T-helper 1 cell treated with Interleukin-12 subunit alpha and Interleukin-12 subunit beta and Interleukin-4 antibody, amounts not matched to agents 30 μg/mL and 1 μg/mL, for 36 hours (primary cell): ENCODE data around the gene RALGAPA1.

Source experiments
- H3K27ac Mint-ChIP-seq: one replicate; pipeline ENCODE4 v1.8.0; 2021; ENCODE audit warnings: mild to moderate bottlenecking, mixed read lengths
- H3K27me3 Mint-ChIP-seq: one replicate; pipeline ENCODE4 v1.8.0; 2021; ENCODE audit warnings: low read depth, mixed read lengths
- H3K36me3 Mint-ChIP-seq: one replicate; pipeline ENCODE4 v1.8.0; 2021; ENCODE audit warnings: low read depth, mixed read lengths
- H3K4me1 Mint-ChIP-seq: one replicate; pipeline ENCODE4 v1.8.0; 2021; ENCODE audit warnings: low read depth, mixed read lengths
- H3K4me3 Mint-ChIP-seq: one replicate; pipeline ENCODE4 v1.8.0; 2021; ENCODE audit warnings: mild to moderate bottlenecking, moderate library complexity, mixed read lengths
- H3K9me3 Mint-ChIP-seq: one replicate; pipeline ENCODE4 v1.8.0; 2021; ENCODE audit warnings: mixed read lengths

Gene RALGAPA1

GRCh38 chr14:35715079-35715478 lies 94.0 kb downstream of the RALGAPA1 start:
- Mint-ChIP-seq H3K4me1 (no peaks in the 10 kb centered on the region), H3K4me3 (no peak overlapping the region), H3K27me3 (no peaks in the 10 kb centered on the region), H3K9me3 (no peaks in the 10 kb centered on the region), H3K36me3 (peaks cover 12% of the 10 kb centered on the region), H3K27ac (no peak overlapping the region)

DNA sequence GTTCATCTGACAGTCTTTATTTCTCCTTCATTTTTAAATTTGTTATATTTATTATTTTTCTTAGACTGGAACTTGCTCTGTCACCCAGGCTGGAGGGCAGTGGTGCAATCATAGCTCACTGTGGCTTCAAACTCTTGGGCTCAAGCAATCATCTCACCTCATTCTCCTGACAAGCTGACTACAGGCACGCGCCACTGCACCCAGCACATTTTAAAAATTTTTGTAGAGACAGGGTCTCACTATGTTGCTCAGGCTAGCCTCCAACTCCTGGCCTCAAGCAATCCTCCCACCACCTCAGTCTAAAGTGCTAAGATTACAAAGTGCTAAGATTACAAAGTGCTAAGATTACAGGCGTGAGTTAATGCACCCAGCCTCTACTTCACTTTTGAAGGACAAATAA lies 96.6 kb downstream of the RALGAPA1 start:
- no peak overlapping the region for H3K4me3 Mint-ChIP-seq
- H3K9me3 Mint-ChIP-seq, result no peaks in the 10 kb centered on the region
- H3K36me3 Mint-ChIP-seq, result peaks cover 24% of the 10 kb centered on the region
- H3K4me1 Mint-ChIP-seq, result no peaks in the 10 kb centered on the region
- no peaks in the 10 kb centered on the region for H3K27me3 Mint-ChIP-seq
- no peak overlapping the region for H3K27ac Mint-ChIP-seq

GRCh38 chr14:35708062-35708461 lies 101.0 kb downstream of the RALGAPA1 start:
- no peaks in the 10 kb centered on the region for H3K4me1 Mint-ChIP-seq
- no peak overlapping the region for H3K4me3 Mint-ChIP-seq
- peaks cover 37% of the 10 kb centered on the region for H3K36me3 Mint-ChIP-seq
- H3K27ac Mint-ChIP-seq, result no peak overlapping the region
- no peaks in the 10 kb centered on the region for H3K27me3 Mint-ChIP-seq
- no peaks in the 10 kb centered on the region for H3K9me3 Mint-ChIP-seq

DNA sequence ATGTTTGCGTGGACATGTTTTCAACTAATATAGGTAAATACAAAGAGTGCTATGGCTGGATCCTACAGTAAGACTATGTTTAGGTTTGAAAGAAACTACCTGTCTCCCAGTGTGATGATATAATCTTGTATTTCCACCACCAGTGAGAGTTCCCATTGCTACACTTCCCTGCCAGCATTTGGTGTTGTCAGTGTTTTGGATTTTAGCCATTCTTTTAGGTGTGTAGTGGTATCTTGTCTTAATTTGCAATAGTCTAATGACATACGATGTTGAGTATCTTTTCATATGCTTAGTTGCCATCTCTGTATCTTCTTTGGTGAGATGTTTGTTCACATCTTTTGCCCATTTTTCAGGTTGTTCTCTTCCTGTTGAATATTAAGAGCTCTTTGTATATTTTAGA lies 103.5 kb downstream of the RALGAPA1 start:
- Mint-ChIP-seq H3K9me3 (no peaks in the 10 kb centered on the region), H3K27ac (no peak overlapping the region), H3K36me3 (peaks cover 35% of the 10 kb centered on the region), H3K27me3 (no peaks in the 10 kb centered on the region), H3K4me1 (no peaks in the 10 kb centered on the region), H3K4me3 (no peak overlapping the region)

DNA sequence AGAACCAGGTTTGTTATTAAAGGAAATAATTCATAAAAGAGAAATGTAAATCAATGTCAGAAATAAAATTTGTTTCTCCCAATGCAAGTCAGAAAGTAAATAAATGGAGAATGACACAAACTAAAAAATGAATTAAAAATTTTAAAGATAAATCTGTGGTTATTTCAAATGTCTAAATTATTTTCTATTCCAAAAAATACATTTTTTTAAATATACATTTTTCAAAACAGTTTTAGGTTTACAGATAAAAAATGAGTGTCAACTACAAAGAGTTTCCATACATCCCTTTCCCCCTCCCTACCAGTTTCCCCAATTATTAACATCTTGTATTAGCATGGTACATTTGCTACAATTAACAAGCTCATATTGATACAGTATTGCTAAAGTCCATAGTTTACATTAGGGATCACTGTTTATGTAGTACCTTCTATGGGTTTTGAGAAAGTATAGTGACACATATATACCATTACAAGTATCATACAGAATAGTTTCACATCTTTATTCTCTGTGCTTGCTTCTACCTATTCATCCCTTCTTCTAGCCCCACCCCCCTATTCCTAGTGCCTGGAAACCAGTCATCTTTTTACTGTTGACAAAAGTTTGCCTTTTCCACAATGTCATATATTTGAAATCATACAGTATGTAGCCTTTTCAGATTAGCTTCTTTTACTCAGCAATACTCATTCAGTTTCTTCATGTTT lies 104.2 kb downstream of the RALGAPA1 start:
- Mint-ChIP-seq H3K27ac (no peak overlapping the region), H3K4me3 (no peak overlapping the region), H3K9me3 (no peaks in the 10 kb centered on the region), H3K36me3 (peaks cover 33% of the 10 kb centered on the region), H3K4me1 (no peaks in the 10 kb centered on the region), H3K27me3 (no peaks in the 10 kb centered on the region)

- H3K27me3 Mint-ChIP-seq, result no peaks in the 10 kb centered on the region
Measured at GRCh38 chr14:35701531-35701930, 107.6 kb downstream of the RALGAPA1 start.

DNA sequence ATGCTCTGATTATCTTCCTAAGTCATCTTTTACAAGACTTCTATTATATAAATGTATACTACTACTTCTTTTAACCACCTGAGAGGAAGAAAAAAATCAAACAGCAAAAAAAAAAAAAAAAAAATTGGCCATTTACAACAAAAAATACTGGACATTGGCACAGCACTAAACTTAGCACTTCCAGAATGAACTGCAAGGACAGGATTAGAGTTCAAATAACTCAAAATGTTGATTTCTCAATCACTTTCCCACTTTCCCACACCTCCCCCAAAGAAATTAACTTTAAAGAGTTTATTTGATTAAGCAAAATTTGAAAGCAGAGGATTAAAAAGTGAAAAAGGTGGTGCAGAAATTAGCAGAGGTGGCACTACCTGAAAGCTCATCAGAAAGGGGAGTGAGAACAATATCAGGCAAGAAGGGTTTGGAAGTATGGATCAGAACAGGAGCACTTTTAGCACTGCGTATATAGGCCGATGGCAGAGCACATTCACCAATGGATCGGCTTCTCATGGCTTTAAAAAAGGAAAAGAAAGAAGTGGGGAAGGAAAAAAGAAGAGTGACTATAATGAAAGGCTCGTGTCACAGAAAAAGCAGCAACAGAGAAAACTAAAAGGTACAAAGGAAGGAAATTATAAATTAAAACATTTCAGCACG lies 109.2 kb downstream of the RALGAPA1 start:
- Mint-ChIP-seq H3K27ac (no peak overlapping the region), H3K4me1 (peaks cover 6% of the 10 kb centered on the region), H3K27me3 (no peaks in the 10 kb centered on the region), H3K9me3 (no peaks in the 10 kb centered on the region), H3K4me3 (no peak overlapping the region), H3K36me3 (peaks cover 2% of the 10 kb centered on the region)

More at GRCh38 chr14:35701531-35701930, 107.6 kb downstream of the RALGAPA1 start:
- no peak overlapping the region for H3K27ac Mint-ChIP-seq
- H3K4me3 Mint-ChIP-seq, result no peak overlapping the region
- H3K9me3 Mint-ChIP-seq, result no peaks in the 10 kb centered on the region
- peaks cover 16% of the 10 kb centered on the region for H3K36me3 Mint-ChIP-seq
- H3K4me1 Mint-ChIP-seq, result peaks cover 5% of the 10 kb centered on the region

- Mint-ChIP-seq H3K27me3 (no peaks in the 10 kb centered on the region), H3K9me3 (no peaks in the 10 kb centered on the region), H3K4me1 (peaks cover 6% of the 10 kb centered on the region), H3K27ac (no peak overlapping the region), H3K4me3 (no peak overlapping the region), H3K36me3 (no peaks in the 10 kb centered on the region)
Measured at GRCh38 chr14:35696575-35696974, 112.5 kb downstream of the RALGAPA1 start.

GRCh38 chr14:35696119-35696518 lies 113.0 kb downstream of the RALGAPA1 start:
- H3K4me3 Mint-ChIP-seq, result no peak overlapping the region
- H3K27me3 Mint-ChIP-seq, result no peaks in the 10 kb centered on the region
- peaks cover 6% of the 10 kb centered on the region for H3K4me1 Mint-ChIP-seq
- H3K36me3 Mint-ChIP-seq, result no peaks in the 10 kb centered on the region
- H3K9me3 Mint-ChIP-seq, result no peaks in the 10 kb centered on the region
- no peak overlapping the region for H3K27ac Mint-ChIP-seq

- H3K27ac Mint-ChIP-seq, result no peak overlapping the region
- no peaks in the 10 kb centered on the region for H3K27me3 Mint-ChIP-seq
- no peaks in the 10 kb centered on the region for H3K9me3 Mint-ChIP-seq
- H3K4me3 Mint-ChIP-seq, result no peak overlapping the region
- peaks cover 6% of the 10 kb centered on the region for H3K4me1 Mint-ChIP-seq
- no peaks in the 10 kb centered on the region for H3K36me3 Mint-ChIP-seq
Measured at GRCh38 chr14:35695647-35696046, 113.4 kb downstream of the RALGAPA1 start.

DNA sequence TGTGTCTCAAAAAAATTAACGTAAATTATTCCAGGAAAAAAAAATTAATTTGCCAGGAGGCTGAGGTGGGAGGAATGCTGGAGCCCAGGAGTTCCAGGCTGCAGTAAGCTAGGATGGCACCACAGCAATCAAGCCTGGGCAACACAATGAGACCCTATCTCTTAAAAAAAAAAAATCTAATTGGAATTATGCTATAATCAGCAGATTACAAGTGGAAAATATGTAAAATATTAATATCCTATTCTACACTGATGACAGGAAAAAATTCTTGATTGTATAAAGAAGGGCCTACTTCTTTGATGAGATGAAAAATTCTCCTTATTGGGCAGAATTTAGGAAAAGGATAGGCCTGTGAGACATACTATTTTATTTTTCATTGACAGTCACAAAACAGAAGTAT lies 114.0 kb downstream of the RALGAPA1 start:
- Mint-ChIP-seq H3K4me1 (peaks cover 6% of the 10 kb centered on the region), H3K27me3 (no peaks in the 10 kb centered on the region), H3K27ac (no peak overlapping the region), H3K36me3 (no peaks in the 10 kb centered on the region), H3K4me3 (no peak overlapping the region), H3K9me3 (no peaks in the 10 kb centered on the region)

- no peaks in the 10 kb centered on the region for H3K9me3 Mint-ChIP-seq
- H3K36me3 Mint-ChIP-seq, result peaks cover 9% of the 10 kb centered on the region
- no peak overlapping the region for H3K4me3 Mint-ChIP-seq
- H3K27me3 Mint-ChIP-seq, result no peaks in the 10 kb centered on the region
- peaks cover 16% of the 10 kb centered on the region for H3K4me1 Mint-ChIP-seq
- peak overlapping the region; percentile 62 for H3K27ac Mint-ChIP-seq
Measured at GRCh38 chr14:35689000-35689460, 120.1 kb downstream of the RALGAPA1 start.

DNA sequence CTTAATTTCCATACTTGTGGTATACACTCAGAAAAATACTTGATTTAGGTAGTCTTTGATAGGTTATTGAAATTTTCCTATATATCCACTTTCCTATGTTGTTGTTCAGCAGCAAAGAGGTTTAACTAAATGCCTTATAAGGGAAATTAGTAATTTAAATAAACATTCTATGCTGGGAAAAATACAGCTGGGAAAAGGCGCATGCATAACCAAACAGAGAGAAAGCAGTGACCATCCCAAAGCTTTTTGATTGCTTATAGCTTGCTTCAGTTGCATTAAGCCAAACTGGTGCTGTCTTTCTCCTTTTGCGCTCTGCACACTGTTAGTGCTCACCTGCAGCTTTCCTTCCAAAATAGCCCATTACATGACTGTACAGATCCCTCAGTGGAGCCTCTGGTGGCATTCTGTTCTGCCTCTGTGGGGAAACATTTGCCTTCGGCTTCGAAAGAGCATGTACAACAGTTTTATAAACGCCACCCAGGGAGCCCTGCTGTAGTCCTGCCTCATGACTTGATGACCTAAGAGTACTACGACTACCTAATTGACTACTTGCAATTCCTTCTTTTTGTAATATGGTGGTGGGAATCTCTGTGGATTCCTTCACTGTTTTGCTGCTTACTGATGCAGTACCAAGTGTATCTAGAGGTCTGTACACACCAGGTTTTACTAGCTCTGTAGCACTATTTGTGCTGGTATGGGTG lies 120.8 kb downstream of the RALGAPA1 start:
- Mint-ChIP-seq H3K27ac (no peak overlapping the region), H3K9me3 (no peaks in the 10 kb centered on the region), H3K4me1 (peaks cover 16% of the 10 kb centered on the region), H3K27me3 (no peaks in the 10 kb centered on the region), H3K4me3 (no peak overlapping the region), H3K36me3 (peaks cover 11% of the 10 kb centered on the region)

DNA sequence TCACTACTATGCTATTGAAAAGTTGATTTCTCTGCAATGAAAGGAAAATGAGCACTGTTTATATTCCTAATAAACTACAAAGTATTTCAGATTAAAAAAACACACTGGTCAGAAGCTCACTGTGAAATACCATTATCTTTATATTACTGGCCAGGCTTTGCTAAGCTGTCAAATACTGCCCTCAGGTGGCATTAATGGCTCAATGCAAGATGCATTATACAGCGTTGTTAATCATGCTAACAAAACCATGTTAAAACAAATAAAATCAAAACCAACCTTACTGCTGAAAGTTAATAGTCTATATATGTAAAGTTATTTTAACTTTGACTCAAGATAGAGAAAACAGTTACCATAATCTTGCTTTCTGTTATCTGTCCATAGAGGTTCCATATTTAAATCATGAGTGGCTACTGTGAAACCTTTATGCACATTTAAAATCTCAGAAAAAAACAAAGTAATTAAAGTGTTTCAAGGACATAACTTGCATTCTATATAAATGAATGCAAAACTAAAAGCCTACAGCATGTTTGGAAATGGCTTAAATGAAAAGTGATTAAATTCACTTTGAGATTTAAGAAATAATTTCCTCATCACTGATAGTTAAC lies 121.7 kb downstream of the RALGAPA1 start:
- H3K27me3 Mint-ChIP-seq, result no peaks in the 10 kb centered on the region
- H3K4me1 Mint-ChIP-seq, result peaks cover 16% of the 10 kb centered on the region
- H3K36me3 Mint-ChIP-seq, result peaks cover 11% of the 10 kb centered on the region
- no peak overlapping the region for H3K4me3 Mint-ChIP-seq
- H3K27ac Mint-ChIP-seq, result no peak overlapping the region
- no peaks in the 10 kb centered on the region for H3K9me3 Mint-ChIP-seq
